Measurements from ENCODE around the gene EPS8L3. TPM values are rescaled to one million over a fixed set of nuclear protein-coding genes. Genes with fewer than 3 reads are reported as not detected.

The EPS8L3 gene
- total RNA-seq, 1 experiment from 2014 or later, result 0.96 TPM

DNA sequence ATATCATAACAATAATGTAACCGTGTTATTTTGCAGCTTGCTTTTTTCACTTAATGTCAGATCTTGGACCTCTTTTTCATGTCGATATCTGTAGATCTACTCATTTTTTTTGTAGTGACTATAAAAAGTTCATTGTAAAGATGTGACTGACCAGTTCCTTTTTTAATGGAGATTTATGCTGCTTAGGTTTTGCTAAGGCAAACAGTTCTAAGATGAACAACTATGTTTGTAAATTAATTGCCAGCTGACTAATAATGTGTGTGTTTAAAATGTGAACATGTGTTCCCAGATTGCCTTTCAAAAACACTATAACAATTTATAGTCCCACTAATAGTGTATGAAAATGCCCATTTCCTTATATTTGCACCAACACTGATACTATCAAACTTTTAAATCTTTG, 18.1 kb upstream of the EPS8L3 start:
- no TSS peak for BruUV-seq (replicated peaks)
- TF ChIP-seq CEBPB (IDR thresholded peaks at IDR 0.05; ENCODE audit: low read depth) (no peak), MAX (IDR thresholded peaks at IDR 0.05) (no peak), ATF3 (IDR thresholded peaks at IDR 0.05) (no peak), ZFX (IDR thresholded peaks at IDR 0.05) (no peak), EZH2 (IDR thresholded peaks at IDR 0.05) (no peak), RAD21 (IDR thresholded peaks at IDR 0.05; ENCODE audit: low read depth) (no peak)
- TF ChIP-seq, protein P1, sequence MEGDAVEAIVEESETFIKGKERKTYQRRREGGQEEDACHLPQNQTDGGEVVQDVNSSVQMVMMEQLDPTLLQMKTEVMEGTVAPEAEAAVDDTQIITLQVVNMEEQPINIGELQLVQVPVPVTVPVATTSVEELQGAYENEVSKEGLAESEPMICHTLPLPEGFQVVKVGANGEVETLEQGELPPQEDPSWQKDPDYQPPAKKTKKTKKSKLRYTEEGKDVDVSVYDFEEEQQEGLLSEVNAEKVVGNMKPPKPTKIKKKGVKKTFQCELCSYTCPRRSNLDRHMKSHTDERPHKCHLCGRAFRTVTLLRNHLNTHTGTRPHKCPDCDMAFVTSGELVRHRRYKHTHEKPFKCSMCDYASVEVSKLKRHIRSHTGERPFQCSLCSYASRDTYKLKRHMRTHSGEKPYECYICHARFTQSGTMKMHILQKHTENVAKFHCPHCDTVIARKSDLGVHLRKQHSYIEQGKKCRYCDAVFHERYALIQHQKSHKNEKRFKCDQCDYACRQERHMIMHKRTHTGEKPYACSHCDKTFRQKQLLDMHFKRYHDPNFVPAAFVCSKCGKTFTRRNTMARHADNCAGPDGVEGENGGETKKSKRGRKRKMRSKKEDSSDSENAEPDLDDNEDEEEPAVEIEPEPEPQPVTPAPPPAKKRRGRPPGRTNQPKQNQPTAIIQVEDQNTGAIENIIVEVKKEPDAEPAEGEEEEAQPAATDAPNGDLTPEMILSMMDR (IDR thresholded peaks at IDR 0.05 in 2 of 3, conservative IDR thresholded peaks at IDR 0.05 in 1 of 3; ENCODE audit: borderline replicate concordance in 1 of 3, insufficient read depth in 1 of 3, low read depth in 2 of 3, low read length in 2 of 3), result no peak
- no peaks in the 10 kb centered on the region for H4K20me1 ChIP-seq (ENCODE audit: insufficient read depth)
- H3K27me3 ChIP-seq (ENCODE audit: insufficient read depth, low read length), result no peaks in the 10 kb centered on the region
- POLR2A ChIA-PET, result interaction anchor here (0.8 kb wide), 1 partner anchor 233 kb away, joined by 3 read pairs; the partner anchor contains the start of gene GNAI3
- peaks cover 23 to 40% of the 10 kb centered on the region in 2 experiments for H3K4me1 ChIP-seq (ENCODE audit: control insufficient read depth in 1 of 2, insufficient read depth in 2 of 2, low read length in 2 of 2)
- no peak overlapping the region for H3K27ac ChIP-seq (ENCODE audit: low read depth, low read length)
- H3K4me3 ChIP-seq (replicated peaks in 1 of 2; ENCODE audit: low read depth in 1 of 2, low read length in 2 of 2), result no peak overlapping the region
- CTCF ChIA-PET, result interaction anchor here (1.4 to 19.5 kb wide), 3 partner anchors 9 to 236 kb away, joined by 3 to 396 read pairs (median 6); partner anchors contain the start of gene AHCYL1
- no peak overlapping the region for H3K4me2 ChIP-seq (ENCODE audit: low read length)
- RAD21 ChIA-PET (ENCODE audit: low non-redundant PET in 1 of 2, low total read pairs in 2 of 2, uncharacterized antibody in 2 of 2, unreplicated experiment in 2 of 2), result interaction anchor here in 1 of 2 experiments (2.1 kb wide), 1 partner anchor 203 kb away, joined by 5 read pairs; the partner anchor contains the start of gene AHCYL1
- no peaks in the 10 kb centered on the region for H3K36me3 ChIP-seq (ENCODE audit: control insufficient read depth in 1 of 2, insufficient read depth in 2 of 2, low read length in 2 of 2)
- H2AFZ ChIP-seq (ENCODE audit: low read depth, low read length, poor library complexity, severe bottlenecking), result no peak overlapping the region
- no peak overlapping the region for H3K9ac ChIP-seq (ENCODE audit: low read length)
- peaks cover 0 to 5% of the 10 kb centered on the region in 2 experiments; a peak in 1 of 4 replicates for H3K9me3 ChIP-seq (ENCODE audit: control insufficient read depth in 1 of 2, insufficient read depth in 1 of 2, low read depth in 1 of 2, low read length in 2 of 2)
- H3K79me2 ChIP-seq (ENCODE audit: insufficient read depth, low read length), result no peaks in the 10 kb centered on the region
- no peak for DNase-seq (ENCODE audit: low read depth, low spot score)
- H3K9me2 ChIP-seq (ENCODE audit: insufficient read depth), result no peaks in the 10 kb centered on the region
- intact Hi-C loops (cut with micrococcal nuclease), result loop anchor here (5.0 kb wide), 1 partner anchor 140 kb away; no protein-coding TSS in a partner anchor
- ATAC-seq, result no peak

All from HCT116 (cell line).